ENCODE results near the gene HPCAL1.
"Not testable (repeated sequence)": the region's sequence is repeated elsewhere in the genome, so short reads cannot be mapped to it uniquely, and the experiment has no call there.

HPCAL1 gene

GRCh38 chr2:10439971-10440370, 137.3 kb downstream of the HPCAL1 start:
- no peak for TF ChIP-seq CTCF (conservative IDR thresholded peaks at IDR 0.05; ENCODE audit: low read length)
- Histone ChIP-seq H3K36me3 (ENCODE audit: insufficient read depth, low read length) (peaks cover 61% of the 10 kb centered on the region), H2AFZ (ENCODE audit: low read length) (no peak overlapping the region), H3K4me1 (ENCODE audit: insufficient read depth, low read length, poor library complexity, severe bottlenecking) (peaks cover 11% of the 10 kb centered on the region), H3K79me2 (ENCODE audit: insufficient read depth, low read length) (peaks cover 23% of the 10 kb centered on the region), H3K4me3 (ENCODE audit: low read length, poor library complexity, severe bottlenecking) (no peak overlapping the region), H3F3A (ENCODE audit: low read depth) (0 out of 2 replicates have a peak, but pooled peaks cover 4% of the 10 kb centered on the region), H3K9me3 (ENCODE audit: insufficient read depth, low read depth, low read length) (no peaks in the 10 kb centered on the region), H3K4me2 (ENCODE audit: low read depth, low read length, poor library complexity, severe bottlenecking) (no peak overlapping the region), H3K9ac (ENCODE audit: low read depth, low read length, poor library complexity, severe bottlenecking) (no peak overlapping the region), H3K9me2 (replicated peaks; ENCODE audit: low read depth, low read length) (no peaks in the 10 kb centered on the region), H3K27me3 (ENCODE audit: insufficient read depth, low read length, poor library complexity, severe bottlenecking) (no peaks in the 10 kb centered on the region), H4K20me1 (ENCODE audit: insufficient read depth, low read length, poor library complexity, severe bottlenecking) (peaks cover 28% of the 10 kb centered on the region)

GRCh38 chr2:10440736-10441135, 138.0 kb downstream of the HPCAL1 start:
- Histone ChIP-seq H3K36me3 (ENCODE audit: insufficient read depth, low read length) (peaks cover 61% of the 10 kb centered on the region), H4K20me1 (ENCODE audit: insufficient read depth, low read length, poor library complexity, severe bottlenecking) (peaks cover 35% of the 10 kb centered on the region)
- TF ChIP-seq CTCF (conservative IDR thresholded peaks at IDR 0.05; ENCODE audit: low read length) (no peak), EZH2phosphoT487 (IDR thresholded peaks at IDR 0.05; ENCODE audit: borderline replicate concordance) (no peak)

GRCh38 chr2:10441948-10442347, 139.2 kb downstream of the HPCAL1 start:
- H3K4me2 ChIP-seq (ENCODE audit: low read depth, low read length, poor library complexity, severe bottlenecking): no peak overlapping the region
- H3K9me2 ChIP-seq (replicated peaks; ENCODE audit: low read depth, low read length): no peaks in the 10 kb centered on the region
- peaks cover 47% of the 10 kb centered on the region for H4K20me1 ChIP-seq (ENCODE audit: insufficient read depth, low read length, poor library complexity, severe bottlenecking)
- peaks cover 61% of the 10 kb centered on the region for H3K36me3 ChIP-seq (ENCODE audit: insufficient read depth, low read length)
- H3K27me3 ChIP-seq (ENCODE audit: insufficient read depth, low read length, poor library complexity, severe bottlenecking): no peaks in the 10 kb centered on the region
- peaks cover 25% of the 10 kb centered on the region for H3K4me1 ChIP-seq (ENCODE audit: insufficient read depth, low read length, poor library complexity, severe bottlenecking)
- H3K9ac ChIP-seq (ENCODE audit: low read depth, low read length, poor library complexity, severe bottlenecking): no peak overlapping the region
- peaks cover 42% of the 10 kb centered on the region for H3K79me2 ChIP-seq (ENCODE audit: insufficient read depth, low read length)
- 0 out of 2 replicates have a peak, but pooled peaks cover 4% of the 10 kb centered on the region for H3F3A ChIP-seq (ENCODE audit: low read depth)
- H3K4me3 ChIP-seq (ENCODE audit: low read length, poor library complexity, severe bottlenecking): no peak overlapping the region
- TF ChIP-seq CTCF (conservative IDR thresholded peaks at IDR 0.05; ENCODE audit: low read length) (no peak), EZH2phosphoT487 (IDR thresholded peaks at IDR 0.05; ENCODE audit: borderline replicate concordance) (no peak)
- no peaks in the 10 kb centered on the region for H3K9me3 ChIP-seq (ENCODE audit: insufficient read depth, low read depth, low read length)
- H2AFZ ChIP-seq (ENCODE audit: low read length): no peak overlapping the region

More at GRCh38 chr2:10440736-10441135, 138.0 kb downstream of the HPCAL1 start:
- Histone ChIP-seq H3K4me1 (ENCODE audit: insufficient read depth, low read length, poor library complexity, severe bottlenecking) (peaks cover 16% of the 10 kb centered on the region), H3F3A (ENCODE audit: low read depth) (0 out of 2 replicates have a peak, but pooled peaks cover 4% of the 10 kb centered on the region), H2AFZ (ENCODE audit: low read length) (no peak overlapping the region), H3K9ac (ENCODE audit: low read depth, low read length, poor library complexity, severe bottlenecking) (no peak overlapping the region), H3K27me3 (ENCODE audit: insufficient read depth, low read length, poor library complexity, severe bottlenecking) (no peaks in the 10 kb centered on the region), H3K9me3 (ENCODE audit: insufficient read depth, low read depth, low read length) (no peaks in the 10 kb centered on the region), H3K4me2 (ENCODE audit: low read depth, low read length, poor library complexity, severe bottlenecking) (no peak overlapping the region), H3K9me2 (replicated peaks; ENCODE audit: low read depth, low read length) (no peaks in the 10 kb centered on the region), H3K4me3 (ENCODE audit: low read length, poor library complexity, severe bottlenecking) (no peak overlapping the region), H3K79me2 (ENCODE audit: insufficient read depth, low read length) (peaks cover 30% of the 10 kb centered on the region)

GRCh38 chr2:10442469-10443126, 139.9 kb downstream of the HPCAL1 start:
- H3K4me2 ChIP-seq (ENCODE audit: low read depth, low read length, poor library complexity, severe bottlenecking): peak overlapping the region; percentile 100
- not testable (repeated sequence) for H2AFZ ChIP-seq (ENCODE audit: low read length); H3K9me2 ChIP-seq (replicated peaks; ENCODE audit: low read depth, low read length); H3K27me3 ChIP-seq (ENCODE audit: insufficient read depth, low read length, poor library complexity, severe bottlenecking); H3F3A ChIP-seq (ENCODE audit: low read depth); H3K9me3 ChIP-seq (ENCODE audit: insufficient read depth, low read depth, low read length); H3K9ac ChIP-seq (ENCODE audit: low read depth, low read length, poor library complexity, severe bottlenecking); H3K4me3 ChIP-seq (ENCODE audit: low read length, poor library complexity, severe bottlenecking)
- H3K36me3 ChIP-seq (ENCODE audit: insufficient read depth, low read length): peaks cover 61% of the 10 kb centered on the region
- peaks cover 49% of the 10 kb centered on the region for H3K79me2 ChIP-seq (ENCODE audit: insufficient read depth, low read length)
- peaks cover 30% of the 10 kb centered on the region for H3K4me1 ChIP-seq (ENCODE audit: insufficient read depth, low read length, poor library complexity, severe bottlenecking)
- H4K20me1 ChIP-seq (ENCODE audit: insufficient read depth, low read length, poor library complexity, severe bottlenecking): peaks cover 53% of the 10 kb centered on the region

All from Loucy (cell line).